Measurements from ENCODE around the gene FAM200B. TPM values are rescaled to one million over a fixed set of nuclear protein-coding genes. Genes with fewer than 3 reads are reported as not detected.
"Not testable (repeated sequence)": the region's sequence is repeated elsewhere in the genome, so short reads cannot be mapped to it uniquely, and the experiment has no call there.

Gene FAM200B
- total RNA-seq, 1 donor from 2014 or later: 42.7 TPM

DNA sequence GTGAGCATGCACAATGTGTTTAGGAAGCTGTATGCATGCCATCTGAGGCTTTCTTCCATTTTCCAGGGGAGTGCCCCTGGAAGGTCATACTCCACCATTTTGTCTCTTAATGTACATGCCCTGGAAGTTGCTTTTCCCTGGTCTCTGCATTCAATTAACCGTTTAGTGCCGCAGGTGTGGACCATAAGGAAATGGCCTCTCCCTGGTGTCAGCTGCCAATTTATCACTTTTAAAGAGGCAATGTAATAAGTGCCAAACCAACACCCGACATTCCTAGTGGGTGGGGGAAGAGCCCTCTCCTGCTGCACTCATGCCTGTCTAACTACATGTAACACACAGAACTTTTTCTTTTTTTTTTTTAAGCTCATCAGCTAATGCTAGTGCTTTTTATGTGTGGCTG is 14.1 kb downstream of the FAM200B start:
- no peak for DNase-seq (ENCODE audit: low spot score)

DNA sequence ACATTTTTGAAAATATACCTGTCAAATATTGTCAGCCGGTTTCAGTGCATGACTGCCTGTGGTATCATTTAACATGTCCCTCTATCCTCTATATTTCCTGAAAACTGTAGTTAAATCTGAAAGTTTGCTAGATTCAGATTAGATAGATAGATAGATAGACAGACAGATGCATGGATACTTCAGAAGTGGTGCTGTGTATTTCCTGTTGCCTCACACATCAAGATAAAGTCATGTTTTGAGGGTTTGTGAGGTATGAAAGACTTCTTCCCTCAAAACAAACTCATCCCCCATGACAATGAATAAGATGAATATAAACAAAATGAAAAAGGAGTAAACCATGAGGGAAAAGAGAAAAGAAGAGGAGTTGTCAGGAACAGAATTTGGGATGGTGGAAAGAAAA is 15.2 kb downstream of the FAM200B start:
- DNase-seq (ENCODE audit: low spot score): no peak

DNA sequence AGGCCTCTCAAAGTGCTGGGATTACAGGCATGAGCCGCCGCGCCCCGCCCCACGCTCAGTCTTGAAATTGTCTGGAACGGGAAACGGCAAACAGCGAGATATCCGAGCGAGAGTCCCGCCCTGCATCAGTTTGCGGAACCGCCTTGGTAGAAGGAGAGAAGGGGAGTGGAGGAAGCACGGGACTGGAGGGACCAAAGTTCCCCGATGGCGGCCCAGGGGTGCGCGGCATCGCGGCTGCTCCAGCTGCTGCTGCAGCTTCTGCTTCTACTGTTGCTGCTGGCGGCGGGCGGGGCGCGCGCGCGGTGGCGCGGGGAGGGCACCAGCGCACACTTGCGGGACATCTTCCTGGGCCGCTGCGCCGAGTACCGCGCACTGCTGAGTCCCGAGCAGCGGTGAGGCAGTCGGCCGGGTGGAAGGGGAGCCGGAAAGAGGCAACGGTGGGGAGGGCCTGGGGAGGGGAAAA is 21.3 kb downstream of the FAM200B start, which contains the start of gene BST1:
BST1 (plus strand) TSS at position 125 of the 463 bp plus-strand sequence; CDS start at position 205, 80 bp downstream.
- DNase-seq (ENCODE audit: low spot score): peak; percentile 81

DNA sequence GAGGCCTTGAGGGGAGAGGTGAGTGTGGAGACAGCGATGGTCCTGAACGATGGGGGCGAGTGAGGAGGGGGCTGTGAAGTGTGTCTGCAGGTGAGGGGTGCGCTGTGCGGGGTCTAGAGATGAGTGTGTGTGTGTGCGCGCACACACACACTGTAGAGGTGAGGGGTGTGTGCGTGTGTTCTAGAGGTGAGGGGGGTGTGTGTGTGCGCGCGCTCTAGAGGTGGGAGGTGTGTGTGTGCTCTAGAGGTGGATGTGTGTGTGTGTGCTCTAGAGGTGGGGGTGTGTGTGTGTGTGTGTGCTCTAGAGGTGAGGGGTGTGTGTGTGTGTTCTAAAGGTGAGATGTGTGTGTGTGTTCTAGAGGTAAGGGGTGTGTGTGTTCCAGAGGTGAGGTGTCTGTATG is 21.8 kb downstream of the FAM200B start:
- no peak for DNase-seq (ENCODE audit: low spot score)

DNA sequence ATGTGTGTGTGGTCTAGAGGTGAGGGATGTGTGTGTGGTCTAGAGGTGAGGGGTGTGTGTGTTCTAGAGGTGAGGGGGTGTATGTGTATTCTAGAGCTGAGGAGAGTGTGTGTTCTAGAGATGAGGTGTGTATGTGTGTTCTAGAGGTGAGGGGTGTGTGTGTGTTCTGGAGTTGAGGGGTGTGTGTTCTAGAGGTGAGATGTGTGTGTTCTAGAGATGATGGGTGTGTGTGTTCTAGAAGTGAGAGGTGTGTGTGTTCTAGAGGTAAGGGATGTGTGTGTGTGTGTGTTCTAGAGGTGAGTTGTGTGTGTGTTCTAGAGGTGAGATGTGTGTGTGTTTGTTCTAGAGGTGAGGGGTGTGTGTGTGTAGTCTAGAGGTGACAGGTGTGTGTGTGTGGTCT is 22.5 kb downstream of the FAM200B start:
- DNase-seq (ENCODE audit: low spot score): no peak

DNA sequence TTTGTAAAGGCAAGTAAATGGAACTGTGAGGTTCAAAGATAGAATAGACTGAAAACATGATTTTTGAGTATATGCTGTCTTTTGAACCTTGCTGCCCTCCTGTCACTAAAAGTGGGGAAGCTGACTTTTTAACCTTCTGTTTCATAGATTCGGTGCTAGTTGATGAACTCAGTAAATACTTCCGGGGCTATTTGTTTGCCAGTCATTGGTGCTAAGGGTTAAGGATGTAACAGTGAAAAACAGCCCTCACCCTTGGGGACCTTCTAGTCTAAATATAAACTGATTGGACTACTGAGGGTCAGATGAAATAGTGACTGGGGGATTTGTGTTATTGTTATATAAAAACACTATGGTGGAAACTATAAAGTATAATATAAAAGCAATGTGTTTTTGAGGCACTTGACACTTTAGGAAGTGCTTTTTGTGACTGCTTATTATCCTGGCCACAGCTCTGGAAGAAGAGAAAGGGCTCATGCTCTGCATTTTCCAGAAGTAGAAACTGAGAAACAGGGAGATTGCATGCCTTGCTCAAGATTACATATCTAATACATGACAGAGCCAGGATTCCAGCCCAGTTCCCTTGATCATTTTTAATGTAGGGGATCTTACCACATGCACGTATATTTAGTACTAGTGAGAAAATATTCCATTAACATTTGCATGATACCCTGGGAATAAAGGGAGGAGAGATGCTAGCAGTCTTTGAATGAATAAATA is 25.2 kb downstream of the FAM200B start:
- no peak for DNase-seq (ENCODE audit: low spot score)

DNA sequence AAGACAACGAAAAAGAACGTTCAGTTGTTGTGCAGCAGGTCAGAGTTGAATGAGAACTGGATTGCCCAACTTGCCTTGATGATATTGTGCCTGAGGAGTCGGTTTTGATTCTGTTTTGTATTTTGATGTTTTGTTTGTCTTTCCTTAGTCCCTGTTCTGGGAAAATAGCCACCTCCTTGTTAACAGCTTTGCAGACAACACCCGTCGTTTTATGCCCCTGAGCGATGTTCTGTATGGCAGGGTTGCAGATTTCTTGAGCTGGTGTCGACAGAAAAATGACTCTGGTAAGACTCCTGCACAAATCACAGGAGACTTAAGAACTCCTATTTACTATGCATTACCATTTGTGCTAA is 25.7 kb downstream of the FAM200B start:
- no peak for DNase-seq (ENCODE audit: low spot score)

DNA sequence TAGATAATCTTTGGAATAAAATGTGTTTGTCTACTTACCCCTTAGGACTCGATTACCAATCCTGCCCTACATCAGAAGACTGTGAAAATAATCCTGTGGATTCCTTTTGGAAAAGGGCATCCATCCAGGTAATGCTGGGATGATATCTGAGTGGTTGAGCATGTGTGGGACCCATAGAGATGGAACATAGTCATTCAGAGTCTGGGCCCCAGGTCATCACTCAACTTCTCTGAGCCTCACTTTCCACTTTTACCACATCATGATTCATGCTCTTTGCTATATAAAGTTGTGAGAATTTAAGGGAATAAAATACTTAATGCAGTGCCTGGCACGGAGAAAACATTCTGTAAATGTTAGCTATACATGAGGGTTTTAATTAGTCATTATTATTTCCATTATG is 30.1 kb downstream of the FAM200B start:
- DNase-seq (ENCODE audit: low spot score): no peak

DNA sequence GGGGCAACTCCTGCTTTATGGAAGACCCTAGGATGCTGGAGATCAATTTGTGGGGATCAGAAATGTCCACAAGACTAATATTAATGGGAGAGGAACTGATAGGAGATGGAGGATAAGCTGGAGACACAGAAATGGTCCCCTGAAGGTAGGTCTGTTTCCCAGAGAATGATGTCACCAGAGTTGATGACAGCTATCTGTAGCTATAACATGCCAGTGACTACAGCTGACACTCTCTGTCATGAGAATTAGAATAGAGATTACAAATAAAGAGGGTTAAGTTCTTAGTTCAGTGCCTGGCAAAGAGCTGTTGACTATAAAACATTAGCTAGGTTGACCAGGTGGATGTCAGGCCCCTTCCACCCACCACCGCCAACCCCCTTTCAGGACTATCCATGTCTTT is 30.6 kb downstream of the FAM200B start:
- no peak for DNase-seq (ENCODE audit: low spot score)

DNA sequence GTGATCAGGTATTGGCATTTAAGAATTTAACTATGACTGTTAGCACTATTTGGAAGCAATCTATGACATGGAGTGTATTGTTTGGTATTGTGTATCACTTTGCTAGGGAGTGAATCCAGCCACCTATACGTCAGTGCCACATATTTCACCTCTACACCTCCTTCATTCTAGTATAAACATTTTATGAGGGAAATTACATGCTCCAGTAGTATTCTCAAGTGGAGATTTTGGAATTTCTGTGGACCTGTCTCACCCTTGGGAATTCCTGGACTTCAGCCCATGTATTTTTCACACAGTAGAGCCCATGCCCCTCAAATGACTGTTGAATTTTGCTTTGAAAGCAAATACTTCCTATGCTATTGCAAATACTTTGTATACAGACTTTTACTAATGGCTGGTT is 32.5 kb downstream of the FAM200B start:
- no peak for DNase-seq (ENCODE audit: low spot score)

DNA sequence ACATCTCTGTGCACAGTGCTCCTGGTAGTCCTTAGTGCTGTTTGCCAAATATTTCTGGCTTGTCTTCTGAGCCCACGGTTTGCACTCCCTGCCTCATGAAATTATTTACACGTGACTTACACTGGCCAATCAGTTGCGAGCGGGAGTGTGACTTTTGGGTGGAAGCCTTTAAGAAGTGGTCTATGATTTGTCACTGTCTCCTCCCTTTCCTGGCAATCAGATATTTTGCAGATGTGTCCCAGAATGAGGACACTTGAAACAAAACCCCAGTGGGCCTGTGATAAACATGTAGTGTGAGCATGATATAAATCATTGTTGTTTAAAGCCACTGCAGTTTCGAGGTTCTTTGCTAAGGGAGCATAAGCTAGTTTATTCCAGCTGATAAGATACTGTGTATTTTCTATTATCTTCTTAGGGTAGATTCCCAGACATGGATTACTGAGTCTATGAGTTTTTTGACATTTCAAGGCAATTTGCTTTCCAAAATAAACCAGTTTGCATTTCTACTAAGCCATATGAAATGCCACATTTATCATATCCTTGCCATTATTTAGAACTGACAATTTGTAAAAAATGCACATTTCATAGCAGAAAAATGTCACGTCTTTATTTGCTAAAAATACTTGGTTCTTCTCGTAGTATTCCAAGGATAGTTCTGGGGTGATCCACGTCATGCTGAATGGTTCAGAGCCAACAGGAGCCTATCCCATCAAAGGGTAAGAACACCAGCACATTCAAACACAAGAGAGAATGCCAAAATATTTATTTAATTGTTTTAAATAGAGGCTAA is 33.2 kb downstream of the FAM200B start:
- DNase-seq (ENCODE audit: low spot score): no peak

DNA sequence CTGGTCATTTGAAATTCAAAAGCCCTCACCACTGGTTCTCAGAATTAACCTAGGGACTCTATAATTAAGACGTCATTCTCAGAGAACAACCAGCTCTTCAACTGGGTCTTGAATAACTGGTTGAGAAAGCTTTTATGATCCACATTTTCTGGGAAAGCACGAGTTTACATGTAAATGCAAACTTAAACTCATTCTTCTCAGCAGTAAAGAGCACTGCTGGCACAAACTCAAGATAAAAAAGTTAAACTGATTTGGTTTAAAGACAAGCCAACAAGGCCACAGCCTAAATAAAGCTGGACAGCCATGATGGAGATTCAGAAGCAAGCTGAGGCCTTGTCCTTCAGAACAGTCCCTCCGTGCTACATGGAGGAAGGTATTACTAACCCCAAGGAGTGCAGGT is 34.5 kb downstream of the FAM200B start:
- no peak for DNase-seq (ENCODE audit: low spot score)

DNA sequence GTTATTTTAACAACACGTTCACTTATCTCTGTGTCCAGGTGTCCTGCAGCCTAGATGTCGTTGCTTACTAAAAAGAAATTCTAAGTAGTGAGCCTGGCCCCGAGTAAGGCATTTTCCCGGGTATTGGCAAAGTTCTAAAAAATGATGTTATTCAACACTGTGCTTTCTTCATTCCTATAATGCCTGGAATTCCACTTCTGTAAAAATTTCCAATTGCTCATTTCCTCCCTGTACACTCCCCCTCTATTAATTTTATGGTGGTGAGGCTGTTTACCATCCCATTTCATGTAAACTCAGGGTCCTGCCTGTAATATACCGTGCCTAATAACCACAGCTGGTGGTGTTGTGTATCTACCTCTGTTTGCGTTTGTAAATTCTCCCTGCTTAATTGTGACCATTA is 35.5 kb downstream of the FAM200B start:
- DNase-seq (ENCODE audit: low spot score): no peak

DNA sequence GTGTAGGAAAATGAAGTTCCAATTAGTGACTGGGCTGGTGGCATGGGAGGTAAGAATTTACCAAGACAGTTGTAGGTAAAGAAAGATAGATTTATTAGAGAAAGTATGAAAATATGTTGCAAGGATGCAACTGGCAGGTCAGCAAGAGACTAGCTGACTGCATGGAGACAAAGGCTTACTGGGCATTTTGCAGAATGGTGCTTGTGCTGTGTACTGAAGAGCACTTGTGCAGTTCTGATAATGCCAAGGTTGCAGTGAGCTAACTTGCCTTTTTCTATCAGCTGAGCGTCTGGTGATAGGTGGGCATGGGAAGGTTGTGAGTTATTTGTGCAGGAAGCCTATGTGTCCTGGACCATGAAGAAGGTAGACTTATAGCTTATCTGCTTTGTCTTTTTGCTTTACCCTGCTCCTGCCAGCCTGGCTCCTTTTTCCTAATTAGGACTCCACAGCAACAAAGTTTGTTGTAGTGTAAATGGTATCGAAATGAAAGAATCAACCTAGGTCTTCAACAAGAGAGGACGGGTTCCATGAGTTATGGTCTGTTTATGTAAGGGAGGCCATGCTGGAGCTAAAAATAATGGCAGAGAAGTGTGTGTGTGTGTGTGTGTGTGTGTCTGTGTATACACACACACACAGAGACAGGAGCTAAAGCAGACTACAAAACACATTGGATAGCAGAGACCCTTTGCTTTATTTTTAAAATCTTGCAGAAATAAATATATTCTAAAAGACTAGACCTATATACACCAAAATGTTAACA is 36.2 kb downstream of the FAM200B start:
- no peak for DNase-seq (ENCODE audit: low spot score)

DNA sequence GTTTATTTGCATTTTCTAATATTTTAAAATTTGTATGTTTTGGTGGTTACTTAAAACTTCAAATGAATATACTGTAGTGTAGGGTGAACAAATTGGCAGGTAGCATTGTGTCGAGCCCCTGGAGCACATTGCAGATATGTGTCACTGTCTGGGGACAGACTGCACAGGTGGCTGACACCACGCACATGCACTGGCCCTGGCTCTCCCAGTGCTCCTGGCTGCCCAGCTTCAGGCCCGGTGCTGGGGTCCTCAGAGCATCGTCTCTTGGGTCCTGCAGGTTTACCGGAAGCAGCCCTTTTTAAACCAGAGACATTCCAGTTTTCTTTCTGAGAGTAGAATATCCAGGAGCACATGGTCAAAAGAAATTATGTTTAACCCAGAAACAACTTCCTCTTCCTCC is 36.8 kb downstream of the FAM200B start:
- no peak for DNase-seq (ENCODE audit: low spot score)

DNA sequence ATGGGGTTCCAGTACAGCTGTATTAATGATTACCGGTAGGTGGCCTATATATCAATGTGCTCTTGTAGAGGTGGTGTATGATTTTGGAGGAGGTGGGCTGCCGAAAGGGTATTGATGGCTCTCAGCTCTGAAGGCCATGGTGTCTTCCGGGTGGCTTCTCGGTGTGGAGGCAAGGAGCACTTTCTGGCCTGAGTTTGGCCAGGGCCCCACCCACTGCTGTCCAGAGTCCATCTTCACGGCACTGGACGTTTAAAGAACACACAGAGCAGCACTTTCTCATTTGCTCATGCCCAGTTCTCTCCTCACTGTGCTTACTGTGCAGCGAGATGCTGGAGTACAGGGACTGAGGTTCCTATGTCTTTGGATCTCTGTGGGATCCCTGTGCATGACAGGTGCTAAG is 37.3 kb downstream of the FAM200B start:
- no peak for DNase-seq (ENCODE audit: low spot score)

DNA sequence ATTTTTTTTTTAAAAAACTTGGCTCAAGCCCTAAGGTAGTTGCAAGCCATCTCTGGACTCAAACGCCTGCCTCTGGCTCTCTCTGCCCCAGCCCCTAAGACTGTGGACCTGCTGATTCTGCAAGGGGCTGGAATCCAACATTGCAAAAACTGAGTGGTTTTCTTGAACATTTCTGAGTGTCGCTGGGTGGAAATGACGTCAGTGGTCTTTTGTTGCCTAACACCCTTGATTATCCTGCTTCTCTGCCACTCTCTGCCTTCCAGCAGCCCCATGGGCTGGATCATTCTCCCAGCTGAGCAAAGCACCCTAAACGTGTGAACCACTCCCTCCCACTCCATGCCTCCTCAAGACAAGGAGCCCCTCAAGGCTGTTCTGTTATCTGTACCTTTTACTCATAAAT is 37.9 kb downstream of the FAM200B start:
- DNase-seq (ENCODE audit: low spot score): no peak

DNA sequence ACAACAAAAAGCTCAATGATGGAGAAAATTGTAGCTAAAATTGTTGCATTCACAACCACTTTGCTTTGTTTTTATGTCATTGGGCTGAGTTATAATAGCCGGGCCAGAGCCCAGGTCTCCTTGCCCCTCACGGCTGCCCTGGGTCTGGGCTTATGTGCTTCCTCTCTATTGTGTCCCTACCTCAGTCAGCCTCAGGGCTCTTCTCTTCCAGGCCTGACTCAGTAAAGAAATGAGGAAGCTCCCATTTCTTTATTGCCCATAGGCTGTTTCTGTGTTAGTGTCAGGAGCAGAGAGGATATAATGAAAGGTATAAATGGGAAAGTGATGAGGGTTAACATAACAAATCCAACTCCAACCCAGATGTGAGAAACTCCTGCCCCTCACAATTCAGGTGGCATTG is 39.2 kb downstream of the FAM200B start:
- no peak for DNase-seq (ENCODE audit: low spot score)

DNA sequence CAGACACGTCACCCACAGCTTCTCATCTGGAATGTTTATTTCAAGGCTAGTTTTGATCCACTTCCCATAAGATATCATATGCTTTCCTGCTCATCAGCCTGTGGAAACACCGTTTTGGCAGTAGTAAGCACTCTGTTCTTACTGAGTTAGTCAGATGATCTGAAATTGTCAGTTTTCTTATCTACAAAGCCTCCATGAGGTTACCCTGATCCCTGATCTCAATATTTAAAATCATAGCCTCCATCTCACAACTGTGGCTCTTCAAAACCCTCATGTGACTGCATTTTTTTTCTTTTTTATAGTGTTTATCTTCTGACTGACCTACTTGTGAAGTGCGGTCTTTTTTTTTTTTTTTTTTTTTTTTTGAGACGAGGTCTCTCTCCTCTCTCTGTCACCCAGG is 44.0 kb downstream of the FAM200B start:
- DNase-seq (ENCODE audit: low spot score): no peak

DNA sequence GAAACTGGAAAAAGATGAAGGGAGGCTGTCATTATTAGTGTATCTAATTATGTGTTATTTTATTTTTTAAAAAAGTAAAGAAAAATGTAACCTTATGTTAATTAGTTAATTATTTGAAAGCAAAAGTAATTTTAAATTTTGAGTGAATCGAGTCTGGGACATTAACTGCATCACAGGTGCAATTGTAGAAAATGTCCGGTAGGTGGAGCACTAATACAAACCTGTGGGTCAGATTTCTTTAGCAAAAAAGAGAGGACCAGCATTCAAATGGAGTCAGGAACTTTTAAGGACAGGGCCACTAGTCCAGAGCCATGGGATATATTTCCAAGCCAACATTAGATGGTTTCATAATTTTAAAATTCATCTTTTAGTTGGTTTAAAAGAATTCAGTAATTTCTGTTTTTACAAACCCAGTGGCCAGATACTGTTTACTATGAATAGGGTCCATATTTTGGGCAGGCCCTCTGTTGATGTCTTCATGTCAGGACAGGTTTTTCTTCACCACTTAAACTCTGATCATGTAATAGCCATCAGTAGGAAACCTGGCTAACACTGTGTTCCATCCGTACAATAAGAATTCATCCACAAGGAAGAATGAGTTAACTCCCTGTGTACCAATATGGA is 48.4 kb downstream of the FAM200B start:
- DNase-seq (ENCODE audit: low spot score): no peak

DNA sequence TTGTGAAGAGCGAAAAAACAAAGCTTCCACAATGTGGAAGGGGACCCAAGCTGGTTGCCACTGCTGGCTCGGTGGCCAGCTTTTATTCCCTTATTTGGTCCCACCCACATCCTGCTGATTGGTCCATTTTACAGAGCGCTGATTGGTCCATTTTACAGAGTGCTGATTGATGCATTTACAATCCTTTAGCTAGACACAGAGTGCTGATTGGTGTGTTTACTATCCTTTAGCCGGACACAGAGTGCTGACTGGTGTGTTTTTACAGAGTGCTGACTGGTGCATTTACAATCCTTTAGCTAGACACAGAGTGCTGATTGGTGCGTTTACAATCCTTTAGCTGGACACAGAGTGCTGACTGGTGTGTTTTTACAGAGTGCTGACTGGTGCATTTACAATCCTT is 51.4 kb downstream of the FAM200B start:
- DNase-seq (ENCODE audit: low spot score): not testable (repeated sequence)

DNA sequence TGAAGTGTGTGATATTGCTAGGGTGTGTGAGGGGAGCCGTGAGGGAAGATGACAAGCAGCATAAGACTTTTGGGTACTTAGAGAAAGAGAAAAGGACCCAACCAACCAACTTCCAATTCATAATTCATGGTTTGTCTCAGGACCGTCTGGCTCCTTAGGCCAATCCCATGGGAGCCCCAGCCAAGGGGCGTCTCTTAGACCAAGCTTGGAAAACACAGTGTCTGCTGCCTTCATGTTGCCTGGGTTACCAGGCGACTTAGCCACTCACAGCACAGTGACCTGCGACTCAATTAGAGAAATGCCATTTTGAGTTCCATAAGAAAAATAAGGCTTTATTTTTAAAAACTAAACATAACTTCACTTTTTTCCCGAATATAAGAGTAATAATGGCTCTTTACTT is 53.9 kb downstream of the FAM200B start:
- no peak for DNase-seq (ENCODE audit: low spot score)

Measured in ureter (tissue), 1 donor.